Measurements from ENCODE around the gene MARK3. TPM values are rescaled to one million over a fixed set of nuclear protein-coding genes. Genes with fewer than 3 reads are reported as not detected.

Gene MARK3
- total RNA-seq, 2 donors from 2014 or later, result 121 to 136 TPM

- ATAC-seq, result no peak
- DNase-seq, result no peak
- Mint-ChIP-seq H3K27me3 (peaks cover 27% of the 10 kb centered on the region), H3K4me1 (peaks cover 6% of the 10 kb centered on the region), H3K36me3 (ENCODE audit: low read depth) (peaks cover 2% of the 10 kb centered on the region), H3K4me3 (no peak overlapping the region), H3K27ac (no peak overlapping the region)
- no peaks in the 10 kb centered on the region for H3K9me3 ChIP-seq (ENCODE audit: control insufficient read depth, low read length, poor library complexity, severe bottlenecking)
These were observed 7.6 kb upstream of the MARK3 start for GRCh38 chr14:103377522-103378037.

- H3K27ac Mint-ChIP-seq, result no peak overlapping the region
These were observed 7.0 kb upstream of the MARK3 start for GRCh38 chr14:103378038-103378854.

GRCh38 chr14:103380719-103381377 lies 4.4 kb upstream of the MARK3 start:
- no peaks in the 10 kb centered on the region for H3K9me3 ChIP-seq (ENCODE audit: control insufficient read depth, low read length, poor library complexity, severe bottlenecking)
- Mint-ChIP-seq H3K27ac (no peak overlapping the region), H3K4me3 (no peak overlapping the region), H3K27me3 (peaks cover 19% of the 10 kb centered on the region), H3K36me3 (ENCODE audit: low read depth) (no peaks in the 10 kb centered on the region), H3K4me1 (peaks cover 11% of the 10 kb centered on the region)
- no peak for DNase-seq
- no peak for ATAC-seq

More at GRCh38 chr14:103378038-103378854, 7.0 kb upstream of the MARK3 start:
- Mint-ChIP-seq H3K4me1 (peaks cover 9% of the 10 kb centered on the region), H3K27me3 (peaks cover 31% of the 10 kb centered on the region), H3K4me3 (no peak overlapping the region), H3K36me3 (ENCODE audit: low read depth) (peaks cover 2% of the 10 kb centered on the region)
- H3K9me3 ChIP-seq (ENCODE audit: control insufficient read depth, low read length, poor library complexity, severe bottlenecking), result no peaks in the 10 kb centered on the region
- ATAC-seq (no peak), DNase-seq (no peak)

- peak overlapping the region; percentile 74 for H3K27ac Mint-ChIP-seq
- no peaks in the 10 kb centered on the region for H3K9me3 ChIP-seq (ENCODE audit: control insufficient read depth, low read length, poor library complexity, severe bottlenecking)
- no peaks in the 10 kb centered on the region for H3K36me3 Mint-ChIP-seq (ENCODE audit: low read depth)
- ATAC-seq, result no peak
- H3K4me1 Mint-ChIP-seq, result peaks cover 14% of the 10 kb centered on the region
- peaks cover 19% of the 10 kb centered on the region for H3K27me3 Mint-ChIP-seq
- DNase-seq, result no peak
- H3K4me3 Mint-ChIP-seq, result peak overlapping the region; percentile 31
These were observed 2.8 kb upstream of the MARK3 start for GRCh38 chr14:103382376-103382775.

- peaks cover 29% of the 10 kb centered on the region for H3K4me1 Mint-ChIP-seq
- no peaks in the 10 kb centered on the region for H3K36me3 Mint-ChIP-seq (ENCODE audit: low read depth)
- peaks cover 19% of the 10 kb centered on the region for H3K27me3 Mint-ChIP-seq
- no peak for DNase-seq
- no peak for ATAC-seq
- H3K4me3 Mint-ChIP-seq, result peak overlapping the region; percentile 96
- H3K27ac Mint-ChIP-seq, result peak overlapping the region; percentile 94
- no peaks in the 10 kb centered on the region for H3K9me3 ChIP-seq (ENCODE audit: control insufficient read depth, low read length, poor library complexity, severe bottlenecking)
These were observed 614 bp upstream of the MARK3 start for GRCh38 chr14:103384450-103385151.

GRCh38 chr14:103385929-103386712 lies 906 bp downstream of the MARK3 start:
- no peaks in the 10 kb centered on the region for H3K9me3 ChIP-seq (ENCODE audit: control insufficient read depth, low read length, poor library complexity, severe bottlenecking)
- peak overlapping the region; percentile 94 for H3K27ac Mint-ChIP-seq
- DNase-seq (peak in 1 of 3 donors; percentile 24), ATAC-seq (no peak)
- H3K4me1 Mint-ChIP-seq, result peaks cover 29% of the 10 kb centered on the region
- no peaks in the 10 kb centered on the region for H3K36me3 Mint-ChIP-seq (ENCODE audit: low read depth)
- peaks cover 14% of the 10 kb centered on the region for H3K27me3 Mint-ChIP-seq
- peak overlapping the region; percentile 96 for H3K4me3 Mint-ChIP-seq

GRCh38 chr14:103386713-103387329 lies 1.6 kb downstream of the MARK3 start:
- H3K27me3 Mint-ChIP-seq, result peaks cover 7% of the 10 kb centered on the region
- H3K4me1 Mint-ChIP-seq, result peaks cover 29% of the 10 kb centered on the region
- no peaks in the 10 kb centered on the region for H3K9me3 ChIP-seq (ENCODE audit: control insufficient read depth, low read length, poor library complexity, severe bottlenecking)
- H3K4me3 Mint-ChIP-seq, result peak overlapping the region; percentile 96
- ATAC-seq, result no peak
- no peaks in the 10 kb centered on the region for H3K36me3 Mint-ChIP-seq (ENCODE audit: low read depth)
- no peak for DNase-seq
- H3K27ac Mint-ChIP-seq, result peak overlapping the region; percentile 94

GRCh38 chr14:103388664-103389063 lies 3.4 kb downstream of the MARK3 start:
- no peaks in the 10 kb centered on the region for H3K9me3 ChIP-seq (ENCODE audit: control insufficient read depth, low read length, poor library complexity, severe bottlenecking)
- H3K4me1 Mint-ChIP-seq, result peaks cover 28% of the 10 kb centered on the region
- H3K4me3 Mint-ChIP-seq, result peak overlapping the region; percentile 96
- no peaks in the 10 kb centered on the region for H3K36me3 Mint-ChIP-seq (ENCODE audit: low read depth)
- no peaks in the 10 kb centered on the region for H3K27me3 Mint-ChIP-seq
- DNase-seq (no peak), ATAC-seq (no peak)
- peak overlapping the region; percentile 94 for H3K27ac Mint-ChIP-seq

- no peaks in the 10 kb centered on the region for H3K9me3 ChIP-seq (ENCODE audit: control insufficient read depth, low read length, poor library complexity, severe bottlenecking)
- DNase-seq, result no peak
- peaks cover 3% of the 10 kb centered on the region for H3K36me3 Mint-ChIP-seq (ENCODE audit: low read depth)
- H3K4me1 Mint-ChIP-seq, result peaks cover 40% of the 10 kb centered on the region
- no peak for ATAC-seq
- H3K4me3 Mint-ChIP-seq, result no peak overlapping the region
- no peaks in the 10 kb centered on the region for H3K27me3 Mint-ChIP-seq
- H3K27ac Mint-ChIP-seq, result no peak overlapping the region
These were observed 5.4 kb downstream of the MARK3 start for GRCh38 chr14:103390605-103391004.

GRCh38 chr14:103391048-103391447 lies 5.8 kb downstream of the MARK3 start:
- H3K4me1 Mint-ChIP-seq, result peaks cover 44% of the 10 kb centered on the region
- no peak overlapping the region for H3K4me3 Mint-ChIP-seq
- no peaks in the 10 kb centered on the region for H3K9me3 ChIP-seq (ENCODE audit: control insufficient read depth, low read length, poor library complexity, severe bottlenecking)
- H3K27me3 Mint-ChIP-seq, result no peaks in the 10 kb centered on the region
- peaks cover 3% of the 10 kb centered on the region for H3K36me3 Mint-ChIP-seq (ENCODE audit: low read depth)
- DNase-seq (peak in 1 of 3 donors; percentile 25), ATAC-seq (peak; percentile 76)
- no peak overlapping the region for H3K27ac Mint-ChIP-seq

- H3K27ac Mint-ChIP-seq, result no peak overlapping the region
These were observed 6.9 kb downstream of the MARK3 start for GRCh38 chr14:103392106-103392505.

GRCh38 chr14:103392572-103392971 lies 7.4 kb downstream of the MARK3 start:
- H3K4me1 Mint-ChIP-seq, result peaks cover 44% of the 10 kb centered on the region
- H3K36me3 Mint-ChIP-seq (ENCODE audit: low read depth), result peaks cover 3% of the 10 kb centered on the region
- H3K9me3 ChIP-seq (ENCODE audit: control insufficient read depth, low read length, poor library complexity, severe bottlenecking), result no peaks in the 10 kb centered on the region
- no peak overlapping the region for H3K27ac Mint-ChIP-seq
- no peaks in the 10 kb centered on the region for H3K27me3 Mint-ChIP-seq
- ATAC-seq (no peak), DNase-seq (no peak)
- H3K4me3 Mint-ChIP-seq, result no peak overlapping the region

More at GRCh38 chr14:103392106-103392505, 6.9 kb downstream of the MARK3 start:
- no peak overlapping the region for H3K4me3 Mint-ChIP-seq
- H3K36me3 Mint-ChIP-seq (ENCODE audit: low read depth), result peaks cover 3% of the 10 kb centered on the region
- H3K9me3 ChIP-seq (ENCODE audit: control insufficient read depth, low read length, poor library complexity, severe bottlenecking), result no peaks in the 10 kb centered on the region
- ATAC-seq (no peak), DNase-seq (no peak)
- H3K27me3 Mint-ChIP-seq, result no peaks in the 10 kb centered on the region
- H3K4me1 Mint-ChIP-seq, result peaks cover 46% of the 10 kb centered on the region

All from T-helper 17 cell (primary cell).